Sigmoid colon (tissue), 3 donors: Measurements from ENCODE around the gene DNAI1.

Experiments used
- POLR2A ChIP-seq, 2 donors: fragments of 450-650 bp; IDR thresholded peaks; one replicate each; pipeline ENCODE4 v1.6.1; 2016; ENCODE audit warnings: antibody characterized with exemption in 2 of 2, mild to moderate bottlenecking in 2 of 2, moderate library complexity in 2 of 2
- TF ChIP-seq, protein P1 (sequence below), 4 experiments: fragments of 450-650 bp in 3 of 4; fragments of 200-600 bp in 1 of 4; IDR thresholded peaks; one replicate each; pipeline ENCODE4 v1.5.1; 2016 to 2019; ENCODE audit warnings: antibody characterized with exemption in 4 of 4, mild to moderate bottlenecking in 3 of 4, moderate library complexity in 2 of 4

GRCh38 chr9:34570376-34570775 lies 111.8 kb downstream of the DNAI1 start:
- TF ChIP-seq, protein P1, sequence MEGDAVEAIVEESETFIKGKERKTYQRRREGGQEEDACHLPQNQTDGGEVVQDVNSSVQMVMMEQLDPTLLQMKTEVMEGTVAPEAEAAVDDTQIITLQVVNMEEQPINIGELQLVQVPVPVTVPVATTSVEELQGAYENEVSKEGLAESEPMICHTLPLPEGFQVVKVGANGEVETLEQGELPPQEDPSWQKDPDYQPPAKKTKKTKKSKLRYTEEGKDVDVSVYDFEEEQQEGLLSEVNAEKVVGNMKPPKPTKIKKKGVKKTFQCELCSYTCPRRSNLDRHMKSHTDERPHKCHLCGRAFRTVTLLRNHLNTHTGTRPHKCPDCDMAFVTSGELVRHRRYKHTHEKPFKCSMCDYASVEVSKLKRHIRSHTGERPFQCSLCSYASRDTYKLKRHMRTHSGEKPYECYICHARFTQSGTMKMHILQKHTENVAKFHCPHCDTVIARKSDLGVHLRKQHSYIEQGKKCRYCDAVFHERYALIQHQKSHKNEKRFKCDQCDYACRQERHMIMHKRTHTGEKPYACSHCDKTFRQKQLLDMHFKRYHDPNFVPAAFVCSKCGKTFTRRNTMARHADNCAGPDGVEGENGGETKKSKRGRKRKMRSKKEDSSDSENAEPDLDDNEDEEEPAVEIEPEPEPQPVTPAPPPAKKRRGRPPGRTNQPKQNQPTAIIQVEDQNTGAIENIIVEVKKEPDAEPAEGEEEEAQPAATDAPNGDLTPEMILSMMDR (IDR thresholded peaks at IDR 0.05) = no peak
- no peak for TF ChIP-seq POLR2A (IDR thresholded peaks at IDR 0.05)
